Muscle of back (tissue), 11 donors: ENCODE data around the gene RPS6KA2. TPM values are rescaled to one million over a fixed set of nuclear protein-coding genes. Genes with fewer than 3 reads are reported as not detected.
A peak's percentile ranks its signal among the peaks of the same experiment; 100 is the strongest.

Experiments used
- DNase-seq, 3 donors: peaks; one replicate each; pipeline versions ENCODE4 v3.0.0 to v3.0.0-alpha.2; 2013
- polyA plus RNA-seq, 10 donors: library from polyadenylated mRNA; unstranded; fragments of 120-200 nt; gene quantifications; one replicate each; pipeline ENCODE4 v1.2.1, GENCODE V29; 2013; ENCODE audit not compliant: insufficient read length in 10 of 10

The RPS6KA2 gene
- polyA plus RNA-seq, 10 donors = 22.1 to 31.7 (median 25.4) TPM

- DNase-seq = no peak
These were observed 48.4 kb downstream of the RPS6KA2 start for GRCh38 chr6:166578536-166579236.

- DNase-seq = no peak
These were observed 51.8 kb downstream of the RPS6KA2 start for GRCh38 chr6:166575205-166575604.

- peak in 1 of 3 donors; percentile 1 for DNase-seq
These were observed 53.4 kb downstream of the RPS6KA2 start for GRCh38 chr6:166573511-166574216.

GRCh38 chr6:166572370-166573261, 54.4 kb downstream of the RPS6KA2 start:
- DNase-seq = peak in 1 of 3 donors; percentile 46

GRCh38 chr6:166570929-166571713, 55.9 kb downstream of the RPS6KA2 start:
- no peak for DNase-seq

GRCh38 chr6:166569206-166569605, 57.8 kb downstream of the RPS6KA2 start:
- no peak for DNase-seq

GRCh38 chr6:166567813-166568212, 59.2 kb downstream of the RPS6KA2 start:
- DNase-seq = peak in 1 of 3 donors; percentile 1

GRCh38 chr6:166567107-166567506, 59.9 kb downstream of the RPS6KA2 start:
- DNase-seq = peak in 2 of 3 donors; percentile 40 to 91

GRCh38 chr6:166566026-166567011, 60.7 kb downstream of the RPS6KA2 start:
- no peak for DNase-seq

GRCh38 chr6:166565084-166565967, 61.7 kb downstream of the RPS6KA2 start:
- DNase-seq = peak in 1 of 3 donors; percentile 86

GRCh38 chr6:166563805-166564204, 63.2 kb downstream of the RPS6KA2 start:
- DNase-seq = no peak

- no peak for DNase-seq
These were observed 63.9 kb downstream of the RPS6KA2 start for GRCh38 chr6:166563200-166563599.

- peak in 1 of 3 donors; percentile 1 for DNase-seq
These were observed 64.3 kb downstream of the RPS6KA2 start for GRCh38 chr6:166562726-166563125.

GRCh38 chr6:166561771-166562359, 65.2 kb downstream of the RPS6KA2 start:
- DNase-seq = peak in 1 of 3 donors; percentile 67

GRCh38 chr6:166560222-166560621, 66.8 kb downstream of the RPS6KA2 start:
- DNase-seq = no peak

- peak in 1 of 3 donors; percentile 0 for DNase-seq
These were observed 67.4 kb downstream of the RPS6KA2 start for GRCh38 chr6:166559662-166560061.

- DNase-seq = peak in 1 of 3 donors; percentile 14
These were observed 67.8 kb downstream of the RPS6KA2 start for GRCh38 chr6:166559211-166559610.
